Neuronal stem cell (in vitro differentiated cells): Measurements from ENCODE around the gene CFL1.

Experiments used
- DNase-seq: peaks from one replicate; pipeline ENCODE4 v3.0.0-alpha.2; 2013; ENCODE audit warnings: low spot score
- H2AFZ ChIP-seq: one replicate; pipeline ENCODE4 v1.6.1; 2013; ENCODE audit warnings: mild to moderate bottlenecking, low read length, inconsistent platforms
- H2AK5ac ChIP-seq: 2 replicates; pipeline ENCODE4 v1.6.1; 2013; ENCODE audit warnings: low read depth, mild to moderate bottlenecking, inconsistent platforms, low read length, moderate library complexity, mixed read lengths
- H2BK120ac ChIP-seq: 2 replicates; pipeline ENCODE4 v1.6.1; 2013; ENCODE audit warnings: low read depth, mild to moderate bottlenecking, inconsistent platforms, low read length, moderate library complexity, mixed read lengths
- H2BK12ac ChIP-seq: one replicate; pipeline ENCODE4 v1.6.1; 2013; ENCODE audit warnings: low read length, inconsistent platforms
- H2BK15ac ChIP-seq: 2 replicates; pipeline ENCODE4 v1.6.1; 2013; ENCODE audit warnings: mild to moderate bottlenecking, low read length, inconsistent platforms, mixed read lengths
- H2BK5ac ChIP-seq: one replicate; pipeline ENCODE4 v1.6.1; 2013; ENCODE audit warnings: inconsistent platforms, mild to moderate bottlenecking, low read length, moderate library complexity
- H3K14ac ChIP-seq: one replicate; pipeline ENCODE4 v1.6.1; 2013; ENCODE audit warnings: low read length, inconsistent platforms
- H3K18ac ChIP-seq: 2 replicates; pipeline ENCODE4 v1.6.1; 2013; ENCODE audit warnings: low read length, inconsistent platforms
- H3K23ac ChIP-seq: 2 replicates; pipeline ENCODE4 v1.6.1; 2013; ENCODE audit warnings: low read depth, mild to moderate bottlenecking, mixed read lengths, low read length, inconsistent platforms; ENCODE audit not compliant: poor library complexity
- H3K27ac ChIP-seq: replicated peaks from 3 replicates; pipeline ENCODE4 v1.5.1; 2013; ENCODE audit warnings: low read length, inconsistent platforms
- H3K27me3 ChIP-seq, 3 experiments: 2 replicates each; pipeline ENCODE4 v1.6.1; 2013; ENCODE audit warnings: low read length in 3 of 3, mild to moderate bottlenecking in 2 of 3, inconsistent platforms in 1 of 3, low read depth in 1 of 3, mixed read lengths in 1 of 3, moderate library complexity in 1 of 3; ENCODE audit not compliant: control insufficient read depth in 3 of 3, insufficient read depth in 3 of 3
- H3K36me3 ChIP-seq, 2 donors: replicated peaks in 1 of 2; 2 replicates each; pipeline ENCODE4 v1.6.1; 2013; ENCODE audit warnings: low read length in 2 of 2; ENCODE audit not compliant: control insufficient read depth in 2 of 2, insufficient read depth in 2 of 2
- H3K4ac ChIP-seq: 2 replicates; pipeline ENCODE4 v1.6.1; 2013; ENCODE audit warnings: inconsistent platforms, mild to moderate bottlenecking, low read length, moderate library complexity
- H3K4me1 ChIP-seq, 2 donors: 1 replicate in 1 of 2; 2 replicates in 1 of 2; pipeline ENCODE4 v1.6.1; 2013; ENCODE audit warnings: low read length in 2 of 2, low read depth in 1 of 2; ENCODE audit not compliant: control insufficient read depth in 2 of 2, insufficient read depth in 1 of 2
- H3K4me2 ChIP-seq: one replicate; pipeline ENCODE4 v1.6.1; 2013; ENCODE audit warnings: mild to moderate bottlenecking, low read length, inconsistent platforms; ENCODE audit not compliant: insufficient read depth, poor library complexity, severe bottlenecking
- H3K4me3 ChIP-seq, 2 donors: 2 replicates each; pipeline ENCODE4 v1.5.1; 2013; ENCODE audit warnings: low read length in 2 of 2, mild to moderate bottlenecking in 2 of 2, inconsistent platforms in 1 of 2, moderate library complexity in 1 of 2
- H3K79me1 ChIP-seq: one replicate; pipeline ENCODE4 v1.6.1; 2013; ENCODE audit warnings: low read depth, mild to moderate bottlenecking, inconsistent platforms, low read length, moderate library complexity
- H3K9ac ChIP-seq: one replicate; pipeline ENCODE4 v1.6.1; 2013; ENCODE audit warnings: mild to moderate bottlenecking, low read depth, low read length, inconsistent platforms; ENCODE audit not compliant: poor library complexity
- H3K9me3 ChIP-seq, 2 donors: replicated peaks in 1 of 2; 2 replicates each; pipeline versions ENCODE3 to v1.6.1; 2013; ENCODE audit warnings: low read length in 2 of 2, mild to moderate bottlenecking in 2 of 2, inconsistent platforms in 1 of 2, low read depth in 1 of 2, mixed read lengths in 1 of 2, moderate library complexity in 1 of 2; ENCODE audit not compliant: control insufficient read depth in 2 of 2, insufficient read depth in 1 of 2
- H4K8ac ChIP-seq: one replicate; pipeline ENCODE4 v1.6.1; 2013; ENCODE audit warnings: low read depth, mild to moderate bottlenecking, inconsistent platforms, low read length, moderate library complexity
- H4K91ac ChIP-seq: one replicate; pipeline ENCODE4 v1.6.1; 2013; ENCODE audit warnings: low read length, low read depth, mild to moderate bottlenecking, inconsistent platforms; ENCODE audit not compliant: poor library complexity
- WGBS, 2 donors: extraction: QIAGEN DNeasy Blood & Tissue Kit; methylation state at CpG; one replicate each; pipeline ENCODE4 v1.1.7; 2013; ENCODE audit warnings: missing lambda C conversion rate in 2 of 2, mixed read lengths in 1 of 2; ENCODE audit not compliant: insufficient read length in 2 of 2, insufficient replicate concordance in 1 of 2; ENCODE audit errors: extremely low coverage in 2 of 2; 5-methylcytosine and 5-hydroxymethylcytosine counted together

The CFL1 gene

DNA sequence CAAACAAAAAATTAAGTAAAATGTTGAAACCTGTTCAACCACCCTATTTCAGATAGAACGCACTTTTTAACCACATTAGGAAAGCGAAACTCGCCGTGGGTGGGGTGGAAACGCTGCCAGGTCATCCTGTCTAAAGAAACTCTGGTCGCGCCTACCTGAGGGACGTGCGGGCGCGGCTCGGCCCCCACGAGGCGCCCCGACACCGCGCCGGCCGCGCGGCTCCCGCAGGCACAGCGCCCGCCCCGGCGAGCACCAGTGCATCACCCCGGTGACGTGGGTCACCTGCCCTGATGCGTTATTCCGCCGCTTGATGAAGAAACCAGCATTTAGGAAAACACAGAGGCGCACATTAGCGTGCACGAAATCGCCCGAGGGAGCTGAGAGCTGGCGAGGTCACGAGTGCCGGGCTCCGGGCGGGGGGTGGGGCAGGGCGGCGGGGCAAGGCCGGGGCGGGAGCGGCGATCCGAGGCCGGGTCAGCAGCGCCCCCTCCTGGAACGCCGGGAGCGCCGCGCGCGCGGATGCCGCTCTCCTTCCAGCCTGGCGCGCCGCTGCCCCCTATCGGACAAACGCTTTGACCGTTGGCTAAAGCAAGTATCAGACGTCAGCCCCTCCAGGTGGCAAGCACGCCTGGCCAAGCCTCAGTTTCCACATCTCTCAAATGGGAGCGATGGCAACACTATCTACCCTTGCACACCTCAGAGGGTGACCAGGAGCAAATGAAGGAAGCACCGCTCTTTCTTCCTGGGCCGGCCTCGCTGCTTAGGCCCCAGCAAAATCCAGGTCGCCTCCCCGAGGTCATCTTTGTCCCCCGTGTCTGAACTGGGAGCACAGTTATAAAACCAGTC is 39.9 kb downstream of the CFL1 start:
- H2BK12ac ChIP-seq = peak overlapping the region; percentile 73
- peak; percentile 90 for DNase-seq

DNA sequence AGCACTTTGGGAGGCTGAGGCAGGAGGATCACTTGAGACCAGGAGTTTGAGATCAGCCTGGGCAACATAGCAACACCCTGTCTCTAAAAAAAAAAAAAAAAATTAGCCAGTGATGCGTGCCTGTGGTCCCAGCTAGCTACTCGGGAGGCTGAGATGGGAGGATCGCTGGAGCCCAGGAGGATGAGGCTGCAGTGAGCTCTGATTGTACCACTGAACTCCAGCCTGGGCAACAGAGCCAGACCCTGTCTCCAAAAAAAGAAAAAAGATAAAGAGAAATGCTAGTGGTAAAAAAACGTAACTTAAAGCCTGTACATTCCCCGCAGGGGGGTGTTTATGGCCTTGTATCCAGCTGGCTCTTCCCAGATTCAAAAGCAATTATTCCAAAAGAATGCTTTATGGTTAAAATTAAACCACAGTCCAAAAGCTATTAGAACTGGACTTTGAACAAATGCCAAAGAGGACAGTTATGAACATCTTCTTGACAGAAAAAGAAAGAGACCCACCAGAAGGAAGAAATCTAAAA is 40.6 kb downstream of the CFL1 start:
- no peaks in the 10 kb centered on the region for H3K36me3 ChIP-seq
- no peak overlapping the region for H3K27ac ChIP-seq
- H4K91ac ChIP-seq = no peak overlapping the region
- peaks cover 0 to 2% of the 10 kb centered on the region in 2 donors for H3K9me3 ChIP-seq
- peaks cover 3% of the 10 kb centered on the region for H3K79me1 ChIP-seq
- peak overlapping the region; percentile 98 for H2AFZ ChIP-seq
- H3K9ac ChIP-seq = no peak overlapping the region
- no peak overlapping the region for H3K18ac ChIP-seq
- H2BK120ac ChIP-seq = no peak overlapping the region
- H2BK5ac ChIP-seq = no peak overlapping the region
- peak overlapping the region; percentile 75 for H3K4me2 ChIP-seq
- H3K4me3 ChIP-seq = peak overlapping the region in 1 of 2 donors; percentile 87
- no peak overlapping the region for H2BK15ac ChIP-seq
- no peak for DNase-seq
- no peak overlapping the region for H4K8ac ChIP-seq
- no peak overlapping the region for H2AK5ac ChIP-seq
- H3K4me1 ChIP-seq = peaks cover 0 to 7% of the 10 kb centered on the region in 2 donors
- H3K27me3 ChIP-seq = no peaks in the 10 kb centered on the region
- H3K23ac ChIP-seq = no peak overlapping the region
- no peak overlapping the region for H3K4ac ChIP-seq
- H2BK12ac ChIP-seq = no peak overlapping the region
- H3K14ac ChIP-seq = no peak overlapping the region
- WGBS, 2 donors = no CpG with 5 or more reads among the region's 5 CpGs

More for the DNA sequence above, 39.9 kb downstream of the CFL1 start:
- peak overlapping the region; percentile 31 for H3K14ac ChIP-seq
- peak overlapping the region; percentile 75 for H3K4me2 ChIP-seq
- peak overlapping the region; percentile 87 to 96 for H3K4me3 ChIP-seq
- no peaks in the 10 kb centered on the region for H3K36me3 ChIP-seq
- no peak overlapping the region for H2AK5ac ChIP-seq
- no peak overlapping the region for H4K91ac ChIP-seq
- H2AFZ ChIP-seq = peak overlapping the region; percentile 98
- H2BK120ac ChIP-seq = no peak overlapping the region
- H3K18ac ChIP-seq = peak overlapping the region; percentile 92
- peaks cover 3% of the 10 kb centered on the region for H3K79me1 ChIP-seq
- peak overlapping the region; percentile 17 for H3K4ac ChIP-seq
- peaks cover 0 to 3% (median 0%) of the 10 kb centered on the region in 3 experiments for H3K27me3 ChIP-seq
- peak overlapping the region; percentile 94 for H3K9ac ChIP-seq
- no peak overlapping the region for H2BK5ac ChIP-seq
- H4K8ac ChIP-seq = no peak overlapping the region
- no peak overlapping the region for H3K27ac ChIP-seq
- H3K9me3 ChIP-seq = peaks cover 0 to 2% of the 10 kb centered on the region in 2 donors
- H3K23ac ChIP-seq = peak overlapping the region; percentile 43
- no peak overlapping the region for H2BK15ac ChIP-seq
- H3K4me1 ChIP-seq = peaks cover 0 to 7% of the 10 kb centered on the region in 2 donors
- WGBS, 2 donors = no CpG with 5 or more reads among the region's 74 CpGs

DNA sequence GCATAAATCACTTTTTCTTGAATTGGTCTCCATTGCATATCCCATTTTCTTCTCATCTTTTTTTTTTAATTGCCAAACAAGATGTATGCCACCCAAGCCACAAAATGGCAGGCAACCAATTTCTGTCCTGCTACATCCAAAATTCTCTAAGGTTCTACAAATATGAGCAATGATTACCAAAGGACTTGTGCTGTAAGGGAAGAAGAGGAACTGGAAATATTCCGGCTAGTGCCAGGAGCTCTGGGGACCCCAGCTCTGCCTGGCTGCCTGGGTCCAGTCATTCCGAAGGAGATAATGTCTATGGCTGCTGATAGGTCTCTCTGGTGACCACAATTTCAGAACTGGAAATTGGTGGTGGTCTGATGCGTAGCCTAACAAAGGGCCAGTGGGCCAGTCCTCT is 41.3 kb downstream of the CFL1 start:
- H3K9ac ChIP-seq = no peak overlapping the region
- no peak overlapping the region for H2BK120ac ChIP-seq
- WGBS, 2 donors = no CpG with 5 or more reads among the region's 3 CpGs
- no peaks in the 10 kb centered on the region for H3K27me3 ChIP-seq
- H4K91ac ChIP-seq = no peak overlapping the region
- DNase-seq = no peak
- no peaks in the 10 kb centered on the region for H3K36me3 ChIP-seq
- H3K79me1 ChIP-seq = peaks cover 3% of the 10 kb centered on the region
- no peak overlapping the region for H3K23ac ChIP-seq
- H3K27ac ChIP-seq = no peak overlapping the region
- H2BK12ac ChIP-seq = no peak overlapping the region
- no peak overlapping the region for H2BK5ac ChIP-seq
- H3K4me2 ChIP-seq = peak overlapping the region; percentile 23
- peak overlapping the region in 1 of 2 donors; percentile 87 for H3K4me3 ChIP-seq
- H3K18ac ChIP-seq = no peak overlapping the region
- no peak overlapping the region for H3K14ac ChIP-seq
- no peak overlapping the region for H2BK15ac ChIP-seq
- no peak overlapping the region for H2AFZ ChIP-seq
- no peak overlapping the region for H2AK5ac ChIP-seq
- H4K8ac ChIP-seq = no peak overlapping the region
- peaks cover 0 to 7% of the 10 kb centered on the region in 2 donors for H3K4me1 ChIP-seq
- no peak overlapping the region for H3K4ac ChIP-seq
- H3K9me3 ChIP-seq = peaks cover 0 to 2% of the 10 kb centered on the region in 2 donors

DNA sequence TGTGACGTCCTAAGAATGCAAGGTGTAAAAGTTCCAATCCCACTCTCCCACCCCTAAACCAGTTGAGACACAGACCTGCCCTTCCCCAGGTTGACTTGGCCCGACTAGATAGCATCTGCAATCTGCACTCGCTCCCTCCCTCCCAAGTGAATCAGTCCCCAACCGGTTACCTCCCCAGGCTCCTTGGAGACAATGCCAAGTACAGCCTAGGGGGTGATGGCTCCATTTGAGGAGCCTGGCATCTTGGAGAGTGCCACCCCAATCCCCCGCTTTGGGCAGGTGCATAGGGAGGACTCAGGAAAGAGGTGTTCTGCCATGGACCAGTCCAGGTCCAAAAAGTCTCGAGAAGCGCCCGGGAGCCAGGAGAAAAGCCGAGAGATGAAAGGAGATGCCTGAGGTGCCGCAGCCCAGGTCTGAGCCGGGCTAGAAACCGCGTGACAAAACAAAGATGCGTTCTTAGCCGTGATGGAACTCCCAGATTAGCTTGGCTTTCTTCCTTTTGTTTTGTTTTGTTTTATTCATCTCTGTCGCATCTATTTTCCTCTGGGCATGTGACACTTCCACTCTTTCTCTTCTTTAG is 42.9 kb downstream of the CFL1 start:
- Histone ChIP-seq H3K4me1 (peaks cover 0 to 2% of the 10 kb centered on the region in 2 donors), H2AK5ac (no peak overlapping the region), H3K9ac (no peak overlapping the region), H2BK120ac (no peak overlapping the region), H3K27ac (no peak overlapping the region), H3K23ac (peak overlapping the region; percentile 37), H2BK15ac (no peak overlapping the region), H2BK5ac (no peak overlapping the region), H3K79me1 (peaks cover 3% of the 10 kb centered on the region), H4K91ac (no peak overlapping the region), H3K9me3 (peaks cover 0 to 4% of the 10 kb centered on the region in 2 donors), H3K27me3 (no peaks in the 10 kb centered on the region), H3K14ac (no peak overlapping the region), H3K4me2 (no peak overlapping the region), H4K8ac (no peak overlapping the region), H2BK12ac (no peak overlapping the region), H3K18ac (no peak overlapping the region), H3K36me3 (peaks cover 0 to 2% of the 10 kb centered on the region in 2 donors), H2AFZ (no peak overlapping the region), H3K4me3 (no peak overlapping the region), H3K4ac (no peak overlapping the region)
- no CpG with 5 or more reads among the region's 16 CpGs for WGBS, 2 donors
- no peak for DNase-seq
